Measurements from ENCODE around the gene DLG3.

DLG3 gene

DNA sequence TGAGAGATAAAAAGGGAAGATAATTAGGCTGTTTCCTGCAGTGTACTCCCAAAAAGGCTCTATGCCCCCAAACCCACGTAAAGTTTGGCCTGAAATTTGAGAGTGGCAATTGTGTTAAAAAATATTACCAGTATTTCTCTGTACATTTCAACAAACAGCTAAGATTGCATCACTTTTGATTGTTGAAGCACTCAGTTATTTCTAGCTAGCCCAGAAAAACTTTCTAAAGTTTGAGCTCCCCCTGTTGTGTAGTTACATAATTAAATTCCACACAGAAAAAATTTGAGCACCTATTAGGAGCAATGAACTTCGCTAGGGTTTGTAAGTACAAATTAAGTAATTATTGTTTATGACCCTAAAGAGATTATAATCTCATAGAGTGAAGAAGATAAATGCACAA is 109.4 kb downstream of the DLG3 start:
- Histone ChIP-seq H3K27me3 (ENCODE audit: insufficient read depth, low read length, poor library complexity) (no peaks in the 10 kb centered on the region), H3K9ac (ENCODE audit: low read depth, low read length) (no peak overlapping the region), H3K4me2 (ENCODE audit: insufficient read depth, low read length) (no peak overlapping the region), H4K20me1 (ENCODE audit: insufficient read depth, low read length) (no peaks in the 10 kb centered on the region), H3K9me3 (ENCODE audit: insufficient read depth, low read length, severe bottlenecking) (no peaks in the 10 kb centered on the region), H3K27ac (ENCODE audit: low read length) (no peak overlapping the region), H2AFZ (ENCODE audit: low read depth, low read length) (no peak overlapping the region), H3K79me2 (ENCODE audit: insufficient read depth, low read length) (no peaks in the 10 kb centered on the region), H3K4me1 (ENCODE audit: insufficient read depth, low read length) (no peaks in the 10 kb centered on the region), H3K36me3 (ENCODE audit: insufficient read depth, low read length) (no peaks in the 10 kb centered on the region), H3K4me3 (ENCODE audit: low read depth in 1 of 2, low read length in 2 of 2) (no peak overlapping the region)
- ATAC-seq (ENCODE audit: insufficient read depth, low read depth): no peak
- no peak for TF ChIP-seq CTCF (IDR thresholded peaks at IDR 0.05; ENCODE audit: borderline replicate concordance, extremely low read depth, low read length, poor library complexity, severe bottlenecking)
- TF ChIP-seq EZH2 (IDR thresholded peaks at IDR 0.05; ENCODE audit: borderline replicate concordance, low read depth, low read length, severe bottlenecking): no peak
- no peak for DNase-seq

DNA sequence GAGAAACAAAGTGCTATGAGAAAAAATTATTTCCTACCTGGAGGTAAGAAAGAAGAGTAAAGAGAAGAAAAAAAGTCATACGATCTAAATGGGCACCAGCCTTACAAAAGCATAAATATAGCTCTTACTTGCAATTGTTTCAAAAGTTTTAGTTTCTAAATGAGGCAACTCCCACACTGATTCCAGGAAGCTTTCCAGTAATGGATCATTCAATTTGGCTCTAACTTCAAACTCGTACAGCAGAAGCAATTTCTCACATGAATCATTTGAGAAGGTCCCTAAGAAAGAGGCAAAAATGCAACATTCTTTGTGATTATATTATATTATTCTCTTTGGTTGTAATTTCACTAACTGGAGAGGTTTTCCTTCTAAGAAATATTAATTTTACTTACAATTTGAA is 109.9 kb downstream of the DLG3 start:
- Histone ChIP-seq H3K4me3 (ENCODE audit: low read depth in 1 of 2, low read length in 2 of 2) (no peak overlapping the region), H3K79me2 (ENCODE audit: insufficient read depth, low read length) (no peaks in the 10 kb centered on the region), H4K20me1 (ENCODE audit: insufficient read depth, low read length) (no peaks in the 10 kb centered on the region), H3K4me2 (ENCODE audit: insufficient read depth, low read length) (no peak overlapping the region), H3K27ac (ENCODE audit: low read length) (no peak overlapping the region), H3K27me3 (ENCODE audit: insufficient read depth, low read length, poor library complexity) (no peaks in the 10 kb centered on the region), H2AFZ (ENCODE audit: low read depth, low read length) (no peak overlapping the region), H3K4me1 (ENCODE audit: insufficient read depth, low read length) (no peaks in the 10 kb centered on the region), H3K36me3 (ENCODE audit: insufficient read depth, low read length) (no peaks in the 10 kb centered on the region), H3K9me3 (ENCODE audit: insufficient read depth, low read length, severe bottlenecking) (no peaks in the 10 kb centered on the region), H3K9ac (ENCODE audit: low read depth, low read length) (no peak overlapping the region)
- no peak for TF ChIP-seq EZH2 (IDR thresholded peaks at IDR 0.05; ENCODE audit: borderline replicate concordance, low read depth, low read length, severe bottlenecking)
- no peak for TF ChIP-seq CTCF (IDR thresholded peaks at IDR 0.05; ENCODE audit: borderline replicate concordance, extremely low read depth, low read length, poor library complexity, severe bottlenecking)
- DNase-seq (no peak), ATAC-seq (ENCODE audit: insufficient read depth, low read depth) (no peak)

- Histone ChIP-seq H3K79me2 (ENCODE audit: insufficient read depth, low read length) (no peaks in the 10 kb centered on the region), H4K20me1 (ENCODE audit: insufficient read depth, low read length) (no peaks in the 10 kb centered on the region), H3K9me3 (ENCODE audit: insufficient read depth, low read length, severe bottlenecking) (no peaks in the 10 kb centered on the region), H3K4me3 (ENCODE audit: low read depth in 1 of 2, low read length in 2 of 2) (no peak overlapping the region), H2AFZ (ENCODE audit: low read depth, low read length) (no peak overlapping the region), H3K9ac (ENCODE audit: low read depth, low read length) (no peak overlapping the region), H3K27ac (ENCODE audit: low read length) (no peak overlapping the region), H3K36me3 (ENCODE audit: insufficient read depth, low read length) (no peaks in the 10 kb centered on the region), H3K4me1 (ENCODE audit: insufficient read depth, low read length) (no peaks in the 10 kb centered on the region), H3K27me3 (ENCODE audit: insufficient read depth, low read length, poor library complexity) (no peaks in the 10 kb centered on the region), H3K4me2 (ENCODE audit: insufficient read depth, low read length) (no peak overlapping the region)
- ATAC-seq (ENCODE audit: insufficient read depth, low read depth): no peak
- DNase-seq: no peak
- TF ChIP-seq CTCF (IDR thresholded peaks at IDR 0.05; ENCODE audit: borderline replicate concordance, extremely low read depth, low read length, poor library complexity, severe bottlenecking) (no peak), EZH2 (IDR thresholded peaks at IDR 0.05; ENCODE audit: borderline replicate concordance, low read depth, low read length, severe bottlenecking) (no peak)
Measured at GRCh38 chrX:70554948-70555347, 110.3 kb downstream of the DLG3 start.
